ENCODE measurements around the gene AGAP1.

- TF ChIP-seq, protein P1, sequence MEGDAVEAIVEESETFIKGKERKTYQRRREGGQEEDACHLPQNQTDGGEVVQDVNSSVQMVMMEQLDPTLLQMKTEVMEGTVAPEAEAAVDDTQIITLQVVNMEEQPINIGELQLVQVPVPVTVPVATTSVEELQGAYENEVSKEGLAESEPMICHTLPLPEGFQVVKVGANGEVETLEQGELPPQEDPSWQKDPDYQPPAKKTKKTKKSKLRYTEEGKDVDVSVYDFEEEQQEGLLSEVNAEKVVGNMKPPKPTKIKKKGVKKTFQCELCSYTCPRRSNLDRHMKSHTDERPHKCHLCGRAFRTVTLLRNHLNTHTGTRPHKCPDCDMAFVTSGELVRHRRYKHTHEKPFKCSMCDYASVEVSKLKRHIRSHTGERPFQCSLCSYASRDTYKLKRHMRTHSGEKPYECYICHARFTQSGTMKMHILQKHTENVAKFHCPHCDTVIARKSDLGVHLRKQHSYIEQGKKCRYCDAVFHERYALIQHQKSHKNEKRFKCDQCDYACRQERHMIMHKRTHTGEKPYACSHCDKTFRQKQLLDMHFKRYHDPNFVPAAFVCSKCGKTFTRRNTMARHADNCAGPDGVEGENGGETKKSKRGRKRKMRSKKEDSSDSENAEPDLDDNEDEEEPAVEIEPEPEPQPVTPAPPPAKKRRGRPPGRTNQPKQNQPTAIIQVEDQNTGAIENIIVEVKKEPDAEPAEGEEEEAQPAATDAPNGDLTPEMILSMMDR (IDR thresholded peaks at IDR 0.05), result no peak
- TF ChIP-seq POLR2A (IDR thresholded peaks at IDR 0.05), result no peak
Observed at GRCh38 chr2:235757212-235757611, 263.4 kb downstream of the AGAP1 start.

Data from right lobe of liver (tissue), 4 donors.